ENCODE data around the gene WWOX.

The WWOX gene

GRCh38 chr16:79109771-79110170 lies 1010.3 kb downstream of the WWOX start:
- Histone ChIP-seq H3K4me1 (ENCODE audit: control insufficient read depth in 2 of 2, insufficient read depth in 2 of 2, low read length in 2 of 2) (no peaks in the 10 kb centered on the region), H3K27me3 (ENCODE audit: control insufficient read depth in 2 of 2, insufficient read depth in 2 of 2, low read length in 2 of 2) (no peaks in the 10 kb centered on the region), H3K9ac (ENCODE audit: low read depth in 1 of 2, low read length in 2 of 2) (no peak overlapping the region), H3K9me3 (ENCODE audit: control insufficient read depth in 2 of 2, low read length in 2 of 2) (no peaks in the 10 kb centered on the region), H3K4me3 (ENCODE audit: low read length in 2 of 2) (no peak overlapping the region), H3K27ac (ENCODE audit: low read depth in 2 of 2, low read length in 2 of 2) (no peak overlapping the region), H3K36me3 (ENCODE audit: control insufficient read depth in 2 of 2, insufficient read depth in 2 of 2, low read length in 2 of 2) (no peaks in the 10 kb centered on the region)

DNA sequence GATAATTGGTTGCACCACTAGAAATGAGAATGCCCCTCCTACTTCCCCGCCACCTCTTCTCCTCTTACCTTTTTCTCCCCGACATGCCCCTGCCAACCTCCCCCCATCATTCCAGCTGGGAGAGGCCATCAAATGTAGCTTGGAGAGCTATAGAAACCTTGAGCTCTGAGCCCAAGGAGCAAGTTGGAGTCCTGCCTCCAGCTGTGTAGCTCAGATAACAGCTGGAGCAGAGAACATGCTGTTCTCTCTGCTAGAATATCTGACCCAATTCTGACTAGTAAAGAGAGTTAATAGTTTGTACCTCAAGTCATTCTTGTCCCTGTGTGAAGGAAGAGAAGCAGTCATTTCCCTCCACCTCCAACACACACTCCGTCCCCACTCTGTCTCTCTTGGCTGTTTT lies 1010.8 kb downstream of the WWOX start:
- Histone ChIP-seq H3K27me3 (ENCODE audit: control insufficient read depth in 2 of 2, insufficient read depth in 2 of 2, low read length in 2 of 2) (no peaks in the 10 kb centered on the region), H3K36me3 (ENCODE audit: control insufficient read depth in 2 of 2, insufficient read depth in 2 of 2, low read length in 2 of 2) (no peaks in the 10 kb centered on the region), H3K9me3 (ENCODE audit: control insufficient read depth in 2 of 2, low read length in 2 of 2) (no peaks in the 10 kb centered on the region), H3K4me1 (ENCODE audit: control insufficient read depth in 2 of 2, insufficient read depth in 2 of 2, low read length in 2 of 2) (no peaks in the 10 kb centered on the region), H3K4me3 (ENCODE audit: low read length in 2 of 2) (no peak overlapping the region), H3K9ac (ENCODE audit: low read depth in 1 of 2, low read length in 2 of 2) (no peak overlapping the region), H3K27ac (ENCODE audit: low read depth in 2 of 2, low read length in 2 of 2) (no peak overlapping the region)

- Histone ChIP-seq H3K36me3 (ENCODE audit: control insufficient read depth in 2 of 2, insufficient read depth in 2 of 2, low read length in 2 of 2) (no peaks in the 10 kb centered on the region), H3K9me3 (ENCODE audit: control insufficient read depth in 2 of 2, low read length in 2 of 2) (no peaks in the 10 kb centered on the region), H3K27me3 (ENCODE audit: control insufficient read depth in 2 of 2, insufficient read depth in 2 of 2, low read length in 2 of 2) (no peaks in the 10 kb centered on the region), H3K27ac (ENCODE audit: low read depth in 2 of 2, low read length in 2 of 2) (no peak overlapping the region), H3K9ac (ENCODE audit: low read depth in 1 of 2, low read length in 2 of 2) (no peak overlapping the region), H3K4me1 (ENCODE audit: control insufficient read depth in 2 of 2, insufficient read depth in 2 of 2, low read length in 2 of 2) (no peaks in the 10 kb centered on the region), H3K4me3 (ENCODE audit: low read length in 2 of 2) (no peak overlapping the region)
These were observed 1011.5 kb downstream of the WWOX start for GRCh38 chr16:79110953-79111352.

GRCh38 chr16:79112462-79112861 lies 1013.0 kb downstream of the WWOX start:
- Histone ChIP-seq H3K9me3 (ENCODE audit: control insufficient read depth in 2 of 2, low read length in 2 of 2) (peaks cover 0 to 4% of the 10 kb centered on the region in 2 donors), H3K27ac (ENCODE audit: low read depth in 2 of 2, low read length in 2 of 2) (no peak overlapping the region), H3K4me1 (ENCODE audit: control insufficient read depth in 2 of 2, insufficient read depth in 2 of 2, low read length in 2 of 2) (no peaks in the 10 kb centered on the region), H3K27me3 (ENCODE audit: control insufficient read depth in 2 of 2, insufficient read depth in 2 of 2, low read length in 2 of 2) (no peaks in the 10 kb centered on the region), H3K9ac (ENCODE audit: low read depth in 1 of 2, low read length in 2 of 2) (no peak overlapping the region), H3K4me3 (ENCODE audit: low read length in 2 of 2) (no peak overlapping the region), H3K36me3 (ENCODE audit: control insufficient read depth in 2 of 2, insufficient read depth in 2 of 2, low read length in 2 of 2) (no peaks in the 10 kb centered on the region)

DNA sequence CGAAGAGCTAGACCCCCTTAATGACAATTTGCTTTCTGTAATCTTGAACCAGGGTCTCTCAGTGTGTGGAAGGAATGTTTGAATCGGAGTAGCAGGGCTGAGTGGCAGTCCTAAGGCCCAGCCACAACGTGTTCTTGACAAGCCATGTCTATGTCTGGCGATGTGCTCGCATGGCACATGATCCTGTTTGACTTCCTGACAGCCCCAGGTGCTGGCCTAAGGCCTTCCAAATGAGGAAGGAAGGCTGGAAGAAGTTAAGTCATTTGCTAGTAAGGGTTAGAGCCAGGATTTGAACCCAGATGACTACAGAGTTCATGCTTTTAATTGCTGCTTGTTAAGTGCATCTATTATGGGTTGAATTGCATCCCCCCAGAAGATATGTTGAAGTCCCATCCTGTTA lies 1014.4 kb downstream of the WWOX start:
- Histone ChIP-seq H3K9me3 (ENCODE audit: control insufficient read depth in 2 of 2, low read length in 2 of 2) (peaks cover 0 to 4% of the 10 kb centered on the region in 2 donors), H3K4me3 (ENCODE audit: low read length in 2 of 2) (no peak overlapping the region), H3K27ac (ENCODE audit: low read depth in 2 of 2, low read length in 2 of 2) (no peak overlapping the region), H3K4me1 (ENCODE audit: control insufficient read depth in 2 of 2, insufficient read depth in 2 of 2, low read length in 2 of 2) (no peaks in the 10 kb centered on the region), H3K27me3 (ENCODE audit: control insufficient read depth in 2 of 2, insufficient read depth in 2 of 2, low read length in 2 of 2) (no peaks in the 10 kb centered on the region), H3K36me3 (ENCODE audit: control insufficient read depth in 2 of 2, insufficient read depth in 2 of 2, low read length in 2 of 2) (no peaks in the 10 kb centered on the region), H3K9ac (ENCODE audit: low read depth in 1 of 2, low read length in 2 of 2) (no peak overlapping the region)

DNA sequence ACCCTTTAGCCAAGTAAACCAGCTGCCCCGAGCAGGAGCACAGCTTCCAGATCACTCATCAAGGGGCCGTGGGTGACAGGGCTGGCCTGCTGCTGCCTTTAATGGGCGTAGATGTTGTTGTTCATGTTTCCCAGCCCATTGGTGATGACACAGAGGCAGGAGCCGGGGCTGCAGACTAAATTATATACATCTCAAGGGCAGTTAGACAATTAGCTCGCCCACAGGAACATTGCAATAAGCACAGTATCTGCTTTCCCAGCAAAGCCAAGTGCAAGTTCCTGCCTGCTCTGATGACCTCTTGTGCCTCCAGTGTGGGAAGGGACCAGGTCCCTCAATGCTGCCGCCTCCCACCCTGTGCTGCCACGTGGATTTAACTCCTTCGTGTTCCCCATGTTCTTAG lies 1015.3 kb downstream of the WWOX start:
- H3K9me3 ChIP-seq (ENCODE audit: control insufficient read depth in 2 of 2, low read length in 2 of 2): peaks cover 0 to 4% of the 10 kb centered on the region in 2 donors
- H3K27me3 ChIP-seq (ENCODE audit: control insufficient read depth in 2 of 2, insufficient read depth in 2 of 2, low read length in 2 of 2): no peaks in the 10 kb centered on the region
- H3K4me1 ChIP-seq (ENCODE audit: control insufficient read depth in 2 of 2, insufficient read depth in 2 of 2, low read length in 2 of 2): no peaks in the 10 kb centered on the region
- H3K4me3 ChIP-seq (ENCODE audit: low read length in 2 of 2): no peak overlapping the region
- H3K36me3 ChIP-seq (ENCODE audit: control insufficient read depth in 2 of 2, insufficient read depth in 2 of 2, low read length in 2 of 2): no peaks in the 10 kb centered on the region
- no peak overlapping the region for H3K27ac ChIP-seq (ENCODE audit: low read depth in 2 of 2, low read length in 2 of 2)
- H3K9ac ChIP-seq (ENCODE audit: low read depth in 1 of 2, low read length in 2 of 2): no peak overlapping the region

DNA sequence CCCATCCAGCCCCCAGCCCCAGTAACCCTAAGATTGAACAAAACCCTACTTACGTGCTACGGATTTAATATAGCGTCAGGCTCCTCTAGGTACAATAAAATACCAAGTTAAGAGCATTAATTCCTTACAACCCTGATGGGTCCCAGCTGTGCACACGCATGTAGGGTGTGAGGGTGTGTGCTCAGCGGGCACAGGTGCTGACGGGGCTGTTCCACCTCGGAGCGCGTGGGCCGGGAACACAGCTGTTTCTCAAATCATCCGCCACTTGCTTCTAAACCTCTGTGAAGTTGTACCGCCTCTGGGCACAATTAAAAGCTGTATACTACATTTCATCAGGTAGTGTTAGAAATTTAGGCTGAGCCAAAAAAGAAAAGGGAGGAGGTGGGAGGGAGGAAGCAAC lies 1022.5 kb downstream of the WWOX start:
- no peaks in the 10 kb centered on the region for H3K4me1 ChIP-seq (ENCODE audit: control insufficient read depth in 2 of 2, insufficient read depth in 2 of 2, low read length in 2 of 2)
- H3K27me3 ChIP-seq (ENCODE audit: control insufficient read depth in 2 of 2, insufficient read depth in 2 of 2, low read length in 2 of 2): no peaks in the 10 kb centered on the region
- H3K36me3 ChIP-seq (ENCODE audit: control insufficient read depth in 2 of 2, insufficient read depth in 2 of 2, low read length in 2 of 2): no peaks in the 10 kb centered on the region
- no peak overlapping the region for H3K27ac ChIP-seq (ENCODE audit: low read depth in 2 of 2, low read length in 2 of 2)
- peaks cover 0 to 4% of the 10 kb centered on the region in 2 donors for H3K9me3 ChIP-seq (ENCODE audit: control insufficient read depth in 2 of 2, low read length in 2 of 2)
- H3K9ac ChIP-seq (ENCODE audit: low read depth in 1 of 2, low read length in 2 of 2): no peak overlapping the region
- H3K4me3 ChIP-seq (ENCODE audit: low read length in 2 of 2): no peak overlapping the region

GRCh38 chr16:79122343-79122742 lies 1022.9 kb downstream of the WWOX start:
- no peaks in the 10 kb centered on the region for H3K36me3 ChIP-seq (ENCODE audit: control insufficient read depth in 2 of 2, insufficient read depth in 2 of 2, low read length in 2 of 2)
- H3K27me3 ChIP-seq (ENCODE audit: control insufficient read depth in 2 of 2, insufficient read depth in 2 of 2, low read length in 2 of 2): no peaks in the 10 kb centered on the region
- no peaks in the 10 kb centered on the region for H3K4me1 ChIP-seq (ENCODE audit: control insufficient read depth in 2 of 2, insufficient read depth in 2 of 2, low read length in 2 of 2)
- H3K4me3 ChIP-seq (ENCODE audit: low read length in 2 of 2): no peak overlapping the region
- H3K9ac ChIP-seq (ENCODE audit: low read depth in 1 of 2, low read length in 2 of 2): no peak overlapping the region
- H3K27ac ChIP-seq (ENCODE audit: low read depth in 2 of 2, low read length in 2 of 2): no peak overlapping the region
- peaks cover 0 to under 1% of the 10 kb centered on the region in 2 donors for H3K9me3 ChIP-seq (ENCODE audit: control insufficient read depth in 2 of 2, low read length in 2 of 2)

DNA sequence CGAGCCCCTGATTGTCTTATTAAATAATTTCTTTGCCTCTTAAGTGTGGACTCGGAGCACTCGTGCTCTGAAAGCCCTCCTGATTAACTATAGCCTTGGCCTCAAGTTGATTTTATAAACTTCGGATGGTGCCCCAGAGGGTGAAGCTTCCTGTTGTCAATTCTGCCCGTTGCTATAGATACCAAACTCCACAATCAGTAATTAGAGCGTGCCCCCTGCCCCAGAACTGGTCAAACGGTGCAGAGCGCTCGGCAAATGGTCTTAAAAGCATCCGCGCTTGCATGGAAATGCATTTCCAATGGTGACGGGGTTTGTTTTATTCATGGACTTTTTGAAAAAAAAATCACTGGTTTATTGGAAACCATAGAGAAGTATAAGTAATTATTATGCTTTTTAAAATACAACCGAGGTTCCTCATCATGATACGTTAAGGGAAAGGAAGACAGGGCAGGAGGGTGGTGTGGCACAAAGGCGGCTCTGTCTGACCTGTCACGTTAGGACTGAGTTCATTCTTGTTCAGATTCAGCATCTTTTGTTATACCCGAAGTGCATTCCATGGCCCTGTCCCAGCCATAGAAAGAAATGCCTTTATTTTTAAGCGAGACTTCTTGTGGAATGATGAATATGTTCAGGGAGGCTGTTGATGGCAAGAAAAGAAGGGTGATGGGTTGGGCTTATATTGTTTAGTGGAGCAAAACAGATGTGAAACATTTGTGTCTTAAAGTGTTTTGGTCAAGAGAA lies 1024.7 kb downstream of the WWOX start:
- H3K9ac ChIP-seq (ENCODE audit: low read depth in 1 of 2, low read length in 2 of 2): no peak overlapping the region
- H3K27me3 ChIP-seq (ENCODE audit: control insufficient read depth in 2 of 2, insufficient read depth in 2 of 2, low read length in 2 of 2): no peaks in the 10 kb centered on the region
- H3K27ac ChIP-seq (ENCODE audit: low read depth in 2 of 2, low read length in 2 of 2): no peak overlapping the region
- no peak overlapping the region for H3K4me3 ChIP-seq (ENCODE audit: low read length in 2 of 2)
- no peaks in the 10 kb centered on the region for H3K9me3 ChIP-seq (ENCODE audit: control insufficient read depth in 2 of 2, low read length in 2 of 2)
- no peaks in the 10 kb centered on the region for H3K36me3 ChIP-seq (ENCODE audit: control insufficient read depth in 2 of 2, insufficient read depth in 2 of 2, low read length in 2 of 2)
- no peaks in the 10 kb centered on the region for H3K4me1 ChIP-seq (ENCODE audit: control insufficient read depth in 2 of 2, insufficient read depth in 2 of 2, low read length in 2 of 2)

DNA sequence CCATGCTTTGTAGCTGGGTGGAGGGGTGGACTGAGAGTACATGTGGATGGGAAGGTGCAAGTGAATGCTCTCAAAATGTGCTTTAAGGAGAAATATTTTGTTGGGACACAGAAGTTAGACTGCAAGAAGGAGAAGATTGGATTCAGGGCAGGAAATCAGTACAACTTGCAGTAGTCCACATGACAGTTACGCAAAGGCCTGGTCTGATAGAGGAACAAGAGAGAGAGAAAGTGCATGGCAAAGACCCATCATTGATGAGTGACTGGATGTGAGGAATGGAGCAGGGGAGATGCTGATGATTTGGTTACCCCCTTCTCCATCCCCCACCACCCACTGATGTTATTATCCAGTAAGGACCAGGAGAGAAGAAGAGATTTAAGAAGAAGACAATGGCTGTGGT lies 1028.3 kb downstream of the WWOX start:
- no peak overlapping the region for H3K4me3 ChIP-seq (ENCODE audit: low read length in 2 of 2)
- no peak overlapping the region for H3K9ac ChIP-seq (ENCODE audit: low read depth in 1 of 2, low read length in 2 of 2)
- H3K9me3 ChIP-seq (ENCODE audit: control insufficient read depth in 2 of 2, low read length in 2 of 2): no peaks in the 10 kb centered on the region
- no peaks in the 10 kb centered on the region for H3K27me3 ChIP-seq (ENCODE audit: control insufficient read depth in 2 of 2, insufficient read depth in 2 of 2, low read length in 2 of 2)
- no peaks in the 10 kb centered on the region for H3K36me3 ChIP-seq (ENCODE audit: control insufficient read depth in 2 of 2, insufficient read depth in 2 of 2, low read length in 2 of 2)
- H3K4me1 ChIP-seq (ENCODE audit: control insufficient read depth in 2 of 2, insufficient read depth in 2 of 2, low read length in 2 of 2): no peaks in the 10 kb centered on the region
- H3K27ac ChIP-seq (ENCODE audit: low read depth in 2 of 2, low read length in 2 of 2): no peak overlapping the region

Data from mucosa of rectum (tissue), 2 donors.